Thyroid gland (tissue), 4 donors: ENCODE data around the gene TNFRSF17.

Experiments
- POLR2A ChIP-seq, 2 donors: fragments of 450-650 bp; IDR thresholded peaks; one replicate each; pipeline ENCODE4 v1.6.1; 2017; ENCODE audit warnings: antibody characterized with exemption in 2 of 2, mild to moderate bottlenecking in 2 of 2, moderate library complexity in 1 of 2
- TF ChIP-seq, protein P1 (sequence below), 6 experiments: fragments of 200-600 bp in 3 of 6; fragments of 450-650 bp in 3 of 6; sonication (generic) in 3 of 6; IDR thresholded peaks; one replicate each; pipeline ENCODE4 v1.5.1; 2016 to 2019; ENCODE audit warnings: antibody characterized with exemption in 6 of 6, mild to moderate bottlenecking in 2 of 6, inconsistent platforms in 1 of 6, moderate library complexity in 1 of 6

DNA sequence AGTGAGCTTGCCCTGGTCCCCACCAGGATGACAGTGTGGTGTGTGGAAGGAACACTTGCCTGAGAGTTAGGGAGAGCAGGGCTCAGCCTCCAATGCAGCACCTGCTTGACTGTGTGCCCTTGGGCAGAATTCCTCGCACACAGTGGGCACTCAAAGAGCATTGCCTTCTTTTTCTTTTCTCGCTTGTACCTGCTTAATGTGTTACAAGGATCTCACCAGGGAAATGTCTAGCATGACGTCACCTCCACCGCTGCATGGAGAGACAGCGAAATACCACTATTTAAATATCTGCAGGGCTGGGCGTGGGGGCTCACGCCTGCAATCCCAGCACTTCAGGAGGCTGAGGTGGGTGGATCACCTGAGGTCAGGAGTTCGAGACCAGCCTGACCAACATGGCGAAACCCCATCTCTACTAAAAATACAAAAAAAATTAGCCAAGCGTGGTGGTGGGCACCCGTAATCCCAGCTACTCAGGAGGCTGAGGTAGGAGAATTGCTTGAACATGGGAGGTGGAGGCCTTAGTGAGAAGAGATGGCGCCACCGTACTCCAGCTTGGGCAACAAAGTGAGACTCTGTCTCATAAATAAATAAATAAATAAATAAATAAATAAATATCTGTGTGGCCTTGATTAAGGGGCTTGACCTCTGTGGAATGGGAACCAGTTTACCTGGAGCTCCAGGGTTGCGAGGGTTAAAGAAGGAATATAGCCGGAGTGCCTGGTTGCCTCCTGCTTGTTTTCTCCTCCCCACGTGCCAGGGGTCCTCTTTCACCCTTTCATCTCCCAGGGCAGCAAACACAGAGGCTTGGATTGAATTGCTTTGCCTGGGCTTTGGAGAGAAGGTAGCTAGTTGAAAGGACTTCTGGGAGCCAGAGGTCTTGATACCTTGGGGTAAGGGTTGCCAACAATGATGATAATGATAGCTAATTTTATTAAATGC, 27.8 kb downstream of the TNFRSF17 start:
- TF ChIP-seq, protein P1, sequence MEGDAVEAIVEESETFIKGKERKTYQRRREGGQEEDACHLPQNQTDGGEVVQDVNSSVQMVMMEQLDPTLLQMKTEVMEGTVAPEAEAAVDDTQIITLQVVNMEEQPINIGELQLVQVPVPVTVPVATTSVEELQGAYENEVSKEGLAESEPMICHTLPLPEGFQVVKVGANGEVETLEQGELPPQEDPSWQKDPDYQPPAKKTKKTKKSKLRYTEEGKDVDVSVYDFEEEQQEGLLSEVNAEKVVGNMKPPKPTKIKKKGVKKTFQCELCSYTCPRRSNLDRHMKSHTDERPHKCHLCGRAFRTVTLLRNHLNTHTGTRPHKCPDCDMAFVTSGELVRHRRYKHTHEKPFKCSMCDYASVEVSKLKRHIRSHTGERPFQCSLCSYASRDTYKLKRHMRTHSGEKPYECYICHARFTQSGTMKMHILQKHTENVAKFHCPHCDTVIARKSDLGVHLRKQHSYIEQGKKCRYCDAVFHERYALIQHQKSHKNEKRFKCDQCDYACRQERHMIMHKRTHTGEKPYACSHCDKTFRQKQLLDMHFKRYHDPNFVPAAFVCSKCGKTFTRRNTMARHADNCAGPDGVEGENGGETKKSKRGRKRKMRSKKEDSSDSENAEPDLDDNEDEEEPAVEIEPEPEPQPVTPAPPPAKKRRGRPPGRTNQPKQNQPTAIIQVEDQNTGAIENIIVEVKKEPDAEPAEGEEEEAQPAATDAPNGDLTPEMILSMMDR (IDR thresholded peaks at IDR 0.05), result no peak
- no peak for TF ChIP-seq POLR2A (IDR thresholded peaks at IDR 0.05)
